Esophagus muscularis mucosa (tissue), 3 donors: Measurements from ENCODE around the gene CAMK1G.

Experiments used
- POLR2A ChIP-seq: fragments of 450-650 bp; IDR thresholded peaks from one replicate; pipeline ENCODE4 v1.6.1; 2017; ENCODE audit warnings: antibody characterized with exemption, moderate library complexity, mild to moderate bottlenecking, low read depth
- POLR2AphosphoS5 ChIP-seq, 2 donors: sonication (generic); formaldehyde crosslinking; IDR thresholded peaks; one replicate each; pipeline ENCODE4 v1.6.1; 2017; ENCODE audit warnings: antibody characterized with exemption in 2 of 2
- TF ChIP-seq, protein P1 (sequence below), 3 experiments: fragments of 200-600 bp in 2 of 3; fragments of 450-650 bp in 1 of 3; sonication (generic) in 2 of 3; IDR thresholded peaks; one replicate each; pipeline ENCODE4 v1.5.1; 2017 to 2019; ENCODE audit warnings: antibody characterized with exemption in 3 of 3, mild to moderate bottlenecking in 2 of 3, moderate library complexity in 1 of 3

DNA sequence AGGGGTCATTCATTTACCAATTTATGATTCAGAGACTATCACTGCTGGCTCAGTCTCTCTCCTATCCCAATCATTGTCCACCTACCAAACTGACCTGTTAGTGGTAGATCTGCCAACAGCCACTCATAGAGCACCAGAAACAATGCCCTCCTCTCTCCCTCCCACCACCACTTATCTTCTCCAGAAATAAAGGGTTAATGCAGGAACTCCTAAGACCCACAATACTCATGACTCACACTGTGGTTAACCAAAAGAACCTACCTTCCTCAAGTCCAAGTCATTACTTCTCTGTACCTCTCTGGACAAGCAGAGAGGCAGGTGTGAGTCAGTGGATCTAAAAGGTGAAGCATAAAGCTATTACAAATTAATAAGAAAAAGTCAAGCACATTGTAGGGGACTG, 40.9 kb upstream of the CAMK1G start:
- no peak for TF ChIP-seq POLR2A
- TF ChIP-seq, protein P1, sequence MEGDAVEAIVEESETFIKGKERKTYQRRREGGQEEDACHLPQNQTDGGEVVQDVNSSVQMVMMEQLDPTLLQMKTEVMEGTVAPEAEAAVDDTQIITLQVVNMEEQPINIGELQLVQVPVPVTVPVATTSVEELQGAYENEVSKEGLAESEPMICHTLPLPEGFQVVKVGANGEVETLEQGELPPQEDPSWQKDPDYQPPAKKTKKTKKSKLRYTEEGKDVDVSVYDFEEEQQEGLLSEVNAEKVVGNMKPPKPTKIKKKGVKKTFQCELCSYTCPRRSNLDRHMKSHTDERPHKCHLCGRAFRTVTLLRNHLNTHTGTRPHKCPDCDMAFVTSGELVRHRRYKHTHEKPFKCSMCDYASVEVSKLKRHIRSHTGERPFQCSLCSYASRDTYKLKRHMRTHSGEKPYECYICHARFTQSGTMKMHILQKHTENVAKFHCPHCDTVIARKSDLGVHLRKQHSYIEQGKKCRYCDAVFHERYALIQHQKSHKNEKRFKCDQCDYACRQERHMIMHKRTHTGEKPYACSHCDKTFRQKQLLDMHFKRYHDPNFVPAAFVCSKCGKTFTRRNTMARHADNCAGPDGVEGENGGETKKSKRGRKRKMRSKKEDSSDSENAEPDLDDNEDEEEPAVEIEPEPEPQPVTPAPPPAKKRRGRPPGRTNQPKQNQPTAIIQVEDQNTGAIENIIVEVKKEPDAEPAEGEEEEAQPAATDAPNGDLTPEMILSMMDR (IDR thresholded peaks at IDR 0.05) = no peak
- TF ChIP-seq POLR2AphosphoS5 (IDR thresholded peaks at IDR 0.05) = no peak
